HepG2 (cell line): ENCODE results near the gene CST3. TPM values are rescaled to one million over a fixed set of nuclear protein-coding genes. Genes with fewer than 3 reads are reported as not detected.

Source experiments
- ARHGAP35 ChIP-seq: sonication (generic); formaldehyde crosslinking; IDR thresholded peaks from 2 replicates; pipeline ENCODE4 v1.9.0; 2022; ENCODE audit warnings: mild to moderate bottlenecking, inconsistent platforms, moderate library complexity, missing genetic modification reagents, borderline replicate concordance
- ATF1 ChIP-seq: IDR thresholded peaks from 2 replicates; pipeline ENCODE4 v1.6.1; 2016; ENCODE audit warnings: mild to moderate bottlenecking, control low read depth
- CREM ChIP-seq, 2 experiments: sonication (generic) in 1 of 2; formaldehyde crosslinking in 1 of 2; IDR thresholded peaks; 2 replicates each; pipeline versions ENCODE4 v1.4.0 to v1.6.1; 2016 to 2020; ENCODE audit warnings: antibody characterized with exemption in 1 of 2, mild to moderate bottlenecking in 1 of 2, missing genetic modification reagents in 1 of 2
- ESRRA ChIP-seq: sonication (generic); formaldehyde crosslinking; IDR thresholded peaks from 2 replicates; pipeline ENCODE4 v1.5.1; 2020; ENCODE audit warnings: mild to moderate bottlenecking, low read depth, missing genetic modification reagents
- FOXA3 ChIP-seq: IDR thresholded peaks from 2 replicates; pipeline ENCODE4 v1.6.1; 2016; ENCODE audit warnings: missing genetic modification reagents, missing compliant biosample characterization
- GMEB1 ChIP-seq: sonication (generic); formaldehyde crosslinking; IDR thresholded peaks from 2 replicates; pipeline ENCODE4 v1.5.1; 2020; ENCODE audit warnings: missing genetic modification reagents, mild to moderate bottlenecking, borderline replicate concordance
- HNRNPK ChIP-seq: fragments of 200-400 bp; formaldehyde crosslinking; IDR thresholded peaks from 2 replicates; pipeline ENCODE4 v1.6.1; 2018; ENCODE audit warnings: low read length, low read depth, moderate library complexity, mild to moderate bottlenecking; ENCODE audit not compliant: poor library complexity, severe bottlenecking
- KAT7 ChIP-seq: IDR thresholded peaks from 2 replicates; pipeline ENCODE4 v1.6.1; 2018; ENCODE audit warnings: borderline replicate concordance, missing compliant biosample characterization
- KLF13 ChIP-seq: sonication (generic); formaldehyde crosslinking; IDR thresholded peaks from 2 replicates; pipeline ENCODE4 v1.4.0; 2020; ENCODE audit warnings: mild to moderate bottlenecking, missing genetic modification reagents
- NR2F2 ChIP-seq: IDR thresholded peaks from 2 replicates; pipeline ENCODE4 v1.6.1; 2012; ENCODE audit warnings: low read depth, inconsistent platforms, borderline replicate concordance
- NRL ChIP-seq: sonication (generic); formaldehyde crosslinking; IDR thresholded peaks from 2 replicates; pipeline ENCODE4 v1.5.0; 2020; ENCODE audit warnings: missing genetic modification reagents, mild to moderate bottlenecking, moderate library complexity, borderline replicate concordance
- RFX5 ChIP-seq: IDR thresholded peaks from 2 replicates; pipeline ENCODE4 v1.6.1; 2011; ENCODE audit warnings: low read depth, low read length, improper control_type of control experiment
- TFAP4 ChIP-seq: sonication (generic); IDR thresholded peaks from 2 replicates; pipeline ENCODE4 v1.6.1; 2016; ENCODE audit warnings: low read depth, borderline replicate concordance
- ZBTB38 ChIP-seq: sonication (generic); formaldehyde crosslinking; IDR thresholded peaks from 2 replicates; pipeline ENCODE4 v1.5.1; 2020; ENCODE audit warnings: mild to moderate bottlenecking, missing genetic modification reagents
- ZBTB8A ChIP-seq: sonication (generic); formaldehyde crosslinking; IDR thresholded peaks from 2 replicates; pipeline ENCODE4 v1.4.0; 2020; ENCODE audit warnings: mild to moderate bottlenecking, low read depth, missing genetic modification reagents, borderline replicate concordance
- ZFP91 ChIP-seq: sonication (generic); formaldehyde crosslinking; IDR thresholded peaks from 2 replicates; pipeline ENCODE4 v1.9.0; 2022; ENCODE audit warnings: missing genetic modification reagents, mild to moderate bottlenecking, borderline replicate concordance
- ZNF12 ChIP-seq: sonication (generic); formaldehyde crosslinking; IDR thresholded peaks from 2 replicates; pipeline ENCODE4 v1.5.0; 2020; ENCODE audit warnings: missing genetic modification reagents
- ZNF3 ChIP-seq: IDR thresholded peaks from 2 replicates; pipeline ENCODE4 v1.7.0; 2017; ENCODE audit warnings: inconsistent platforms
- ZNF33B ChIP-seq: sonication (generic); formaldehyde crosslinking; IDR thresholded peaks from 2 replicates; pipeline ENCODE4 v1.5.1; 2020; ENCODE audit warnings: mild to moderate bottlenecking, missing genetic modification reagents
- ZNF501 ChIP-seq: sonication (generic); formaldehyde crosslinking; IDR thresholded peaks from 2 replicates; pipeline ENCODE4 v1.5.1; 2020; ENCODE audit warnings: mild to moderate bottlenecking, moderate library complexity, missing genetic modification reagents
- ZNF570 ChIP-seq: sonication (generic); formaldehyde crosslinking; IDR thresholded peaks from 2 replicates; pipeline ENCODE4 v1.4.0; 2020; ENCODE audit warnings: mild to moderate bottlenecking, missing genetic modification reagents, borderline replicate concordance
- ZNF678 ChIP-seq: sonication (generic); formaldehyde crosslinking; IDR thresholded peaks from 2 replicates; pipeline ENCODE4 v1.4.0; 2020; ENCODE audit warnings: mild to moderate bottlenecking, missing genetic modification reagents
- ZNF747 ChIP-seq: sonication (generic); formaldehyde crosslinking; IDR thresholded peaks from 2 replicates; pipeline ENCODE4 v1.8.1; 2023; ENCODE audit warnings: missing genetic modification reagents, mild to moderate bottlenecking, borderline replicate concordance
- ZNF782 ChIP-seq: sonication (generic); formaldehyde crosslinking; IDR thresholded peaks from 2 replicates; pipeline ENCODE4 v1.4.0; 2020; ENCODE audit warnings: missing genetic modification reagents, mild to moderate bottlenecking, borderline replicate concordance
- ZSCAN30 ChIP-seq: sonication (generic); formaldehyde crosslinking; IDR thresholded peaks from 2 replicates; pipeline ENCODE4 v1.5.0; 2020; ENCODE audit warnings: mild to moderate bottlenecking, missing genetic modification reagents
- polyA plus RNA-seq, 8 experiments: library from polyadenylated mRNA; depleted of rRNA in 3 of 8; stranded (reverse) in 7 of 8; unstranded in 1 of 8; fragments of >200 nt; fragmentation: Illumina TruSeq in 4 of 8; extraction: Trizol in 4 of 8; gene quantifications; 2 replicates each; pipeline versions ENCODE4 v1.2.1 to v1.2.3, GENCODE V29; 2011 to 2016; ENCODE audit warnings: low read depth in 4 of 8, missing spikeins in 1 of 8, mixed read lengths in 1 of 8; ENCODE audit not compliant: insufficient read depth in 1 of 8
- total RNA-seq, 5 experiments: library from RNA; depleted of rRNA; stranded (reverse); fragments of >200 nt; fragmentation: Illumina TruSeq; extraction: Trizol; gene quantifications; 2 replicates each; pipeline ENCODE4 v1.2.3, GENCODE V29; 2016; ENCODE audit warnings: low read depth in 1 of 5

CST3 gene
- total and polyA plus RNA-seq, 2 of the 13 experiments (the other 11 are each of a cell fraction or from before 2014, with no cell fraction given), result 690 to 1,005 TPM

- TF ChIP-seq ZNF33B (CRISPR knock-in tag), result peak; percentile 76; the same call in 1 of the 2 replicates
- no peak for TF ChIP-seq RFX5
- peak; percentile 51; the same call in 1 of the 2 replicates for TF ChIP-seq FOXA3 (CRISPR knock-in tag)
- no peak for TF ChIP-seq ZNF12
- peak; percentile 40; the same call in 1 of the 2 replicates for TF ChIP-seq ZNF747 (CRISPR knock-in tag)
- TF ChIP-seq GMEB1 (CRISPR knock-in tag), result peak; percentile 69; the same call in 1 of the 2 replicates
- TF ChIP-seq KAT7 (CRISPR knock-in tag), result peak; percentile 99
- peak; percentile 85 for TF ChIP-seq ZBTB38
- peak; percentile 89 for TF ChIP-seq ZNF570 (CRISPR knock-in tag)
- TF ChIP-seq ZNF782 (CRISPR knock-in tag), result peak; percentile 95
- no peak for TF ChIP-seq ATF1
- 0 out of 2 replicates have a peak, but pooled peaks have one; percentile 41 for TF ChIP-seq ESRRA (CRISPR knock-in tag)
- no peak; the same call in 1 of the 2 replicates for TF ChIP-seq ZSCAN30
- peak; percentile 98 for TF ChIP-seq HNRNPK
- TF ChIP-seq KLF13 (CRISPR knock-in tag), result peak; percentile 79; the same call in 1 of the 2 replicates
- peak; percentile 83 for TF ChIP-seq ZNF501 (CRISPR knock-in tag)
- TF ChIP-seq TFAP4, result no peak
- no peak for TF ChIP-seq ZNF3
- TF ChIP-seq NRL (CRISPR knock-in tag), result peak; percentile 95
- peak; percentile 37; the same call in 1 of the 2 replicates for TF ChIP-seq NR2F2
- TF ChIP-seq ARHGAP35 (CRISPR knock-in tag), result peak; percentile 96
- no peak for TF ChIP-seq CREM (IDR thresholded peaks at IDR 0.05)
- TF ChIP-seq CREM (CRISPR knock-in tag; IDR thresholded peaks at IDR 0.05), result peak; percentile 31; the same call in 1 of the 2 replicates
- peak; percentile 95 for TF ChIP-seq ZFP91 (CRISPR knock-in tag)
- peak; percentile 99 for TF ChIP-seq ZNF678 (CRISPR knock-in tag)
- peak; percentile 42; the same call in 1 of the 2 replicates for TF ChIP-seq ZBTB8A (CRISPR knock-in tag)
Observed at GRCh38 chr20:23637282-23638221, at the start of gene CST3 (continued).
